C1 segment of cervical spinal cord (tissue), 14 donors: ENCODE data around the gene YPEL2.

Source experiments
- DNase-seq, 14 donors: peaks; one replicate each; lab custom pipeline; 2025; lab: John Stamatoyannopoulos, UW

Gene YPEL2

GRCh38 chr17:59330053-59330942, 1.2 kb upstream of the YPEL2 start:
- DNase-seq: peak in 4 of 14 donors; percentile 18 to 70 (median 46)

DNA sequence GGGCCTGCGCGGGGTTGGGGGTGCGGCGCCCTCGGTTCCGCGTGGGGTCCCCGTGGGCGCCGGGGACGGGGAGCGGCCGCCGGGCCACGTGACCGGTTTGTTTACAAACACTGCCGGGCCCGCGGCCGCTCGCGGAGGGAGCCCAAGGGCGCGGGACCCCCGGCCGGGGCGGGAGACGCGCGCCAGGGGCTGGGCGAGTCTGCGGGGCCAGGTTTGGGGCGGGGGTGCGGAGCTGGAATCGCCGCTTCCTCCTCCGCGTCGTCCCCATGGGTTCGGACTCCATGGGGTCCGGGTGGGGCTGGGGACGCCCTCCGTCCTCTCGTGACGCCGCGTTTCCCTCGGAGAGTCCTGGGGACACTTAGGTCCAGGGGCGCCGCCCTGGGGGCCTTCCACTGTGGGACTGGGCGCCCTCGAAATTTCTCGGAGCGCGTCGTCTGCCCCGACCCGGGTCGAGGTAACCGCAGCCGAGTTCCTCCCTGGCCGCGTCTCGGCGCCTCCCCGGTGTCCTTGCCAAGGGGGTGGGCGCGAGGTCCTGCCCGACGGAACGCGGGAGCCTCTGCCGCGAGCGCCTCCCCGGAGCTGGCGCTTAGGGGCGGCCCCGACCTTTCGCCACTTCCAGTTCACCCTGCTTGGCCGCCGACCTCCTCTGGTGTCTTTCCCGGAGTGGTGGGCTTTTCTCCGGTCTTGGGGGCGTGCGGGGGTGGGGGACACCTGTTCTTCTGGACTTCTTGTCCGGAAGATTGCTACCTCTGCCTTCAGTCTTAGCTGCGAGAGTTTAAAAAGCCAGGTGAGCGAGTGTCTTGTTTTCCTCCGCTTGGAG, 684 bp downstream of the YPEL2 start:
- DNase-seq: peak in 6 of 14 donors; percentile 33 to 75 (median 58)

DNA sequence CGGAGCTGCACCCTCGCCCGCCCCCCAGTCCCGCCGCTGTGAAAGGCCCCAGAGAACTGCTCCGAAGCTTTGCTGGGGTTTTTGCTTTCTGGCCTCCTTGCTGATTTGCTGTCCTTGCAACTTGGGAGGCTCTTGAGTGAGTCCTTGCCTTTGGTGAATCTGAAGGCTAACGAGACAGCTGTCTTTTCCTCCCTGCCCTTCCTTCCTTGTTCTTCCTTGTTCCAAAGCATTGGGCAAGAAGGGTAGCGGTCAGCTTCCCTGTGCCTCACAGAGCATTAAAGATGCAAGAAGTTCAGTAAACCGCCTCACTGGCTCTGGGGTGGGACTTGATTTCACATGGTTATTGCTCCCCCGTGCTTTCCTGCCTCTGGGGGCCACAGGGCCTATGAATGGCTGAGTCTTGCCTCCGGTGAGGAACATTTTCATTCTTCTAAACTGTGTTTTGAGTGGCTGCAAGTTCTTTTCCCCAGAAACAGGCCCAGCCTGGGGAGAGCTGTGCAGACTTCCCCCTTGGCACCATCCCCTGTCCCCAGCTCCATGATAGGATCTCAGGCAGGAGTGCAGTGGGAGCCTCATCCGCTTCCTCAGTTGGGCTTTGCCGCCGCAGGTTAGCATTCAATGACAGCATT, 1.4 kb downstream of the YPEL2 start:
- peak in 9 of 14 donors; percentile 32 to 76 (median 61) for DNase-seq

DNA sequence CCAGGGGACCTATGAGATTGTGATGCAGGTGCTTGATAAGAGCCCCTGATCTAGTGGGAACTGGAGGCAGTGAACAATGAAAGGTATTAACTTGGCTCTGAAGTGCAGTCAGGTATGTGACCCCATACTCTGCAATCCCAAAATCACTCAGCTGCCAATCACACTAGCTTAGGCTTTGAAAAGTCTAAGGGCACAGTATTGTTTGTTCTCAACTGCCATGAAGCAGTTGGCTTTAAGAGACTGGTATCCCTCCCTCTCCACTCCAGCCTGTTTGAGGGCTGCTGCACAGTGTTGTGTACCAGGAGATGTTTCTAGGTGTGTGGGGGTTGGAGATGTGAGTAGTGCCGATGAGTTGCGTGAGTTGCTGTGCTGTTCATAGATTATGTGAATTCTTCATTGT, 2.4 kb downstream of the YPEL2 start:
- no peak for DNase-seq

DNA sequence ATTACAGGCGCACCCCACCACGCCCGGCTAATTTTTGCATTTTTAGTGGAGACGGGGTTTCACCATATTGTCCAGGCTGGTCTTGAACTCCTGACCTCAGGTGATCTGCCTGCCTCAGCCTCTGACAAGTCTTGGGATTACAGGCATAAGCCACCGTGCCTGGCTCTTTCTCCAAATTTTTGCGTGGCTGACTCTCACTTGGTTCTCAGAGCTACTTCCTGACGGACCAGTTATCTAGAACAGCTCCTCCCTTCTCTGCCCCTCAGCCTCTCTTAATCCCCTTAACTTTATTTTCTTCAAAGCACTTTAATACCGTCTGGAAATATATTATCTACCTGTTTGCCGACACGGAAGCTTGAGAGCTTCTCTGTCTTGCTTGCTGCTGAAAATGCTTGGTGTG, 4.2 kb downstream of the YPEL2 start:
- peak in 1 of 14 donors; percentile 13 for DNase-seq

GRCh38 chr17:59337741-59338299, 6.4 kb downstream of the YPEL2 start:
- peak in 1 of 14 donors; percentile 70 for DNase-seq

DNA sequence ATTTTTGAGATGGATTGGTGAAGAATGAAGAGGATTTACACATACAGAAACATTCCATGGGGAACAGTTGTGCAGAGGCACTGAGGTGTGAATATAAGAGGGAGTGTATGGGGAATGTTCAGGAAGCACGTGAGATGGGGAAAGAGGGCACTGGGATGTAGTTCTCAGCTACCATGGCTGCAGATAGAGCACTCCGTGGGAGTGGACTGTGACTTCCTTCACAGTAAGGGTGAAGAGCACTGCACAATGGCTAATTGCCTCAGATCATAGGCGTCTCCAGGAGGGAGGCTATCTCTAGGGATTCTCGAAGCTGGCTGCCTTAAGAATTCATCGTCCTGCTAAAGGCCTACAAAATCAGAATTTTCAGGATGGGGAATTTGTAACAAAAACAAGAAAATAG, 7.0 kb downstream of the YPEL2 start:
- DNase-seq: no peak

DNA sequence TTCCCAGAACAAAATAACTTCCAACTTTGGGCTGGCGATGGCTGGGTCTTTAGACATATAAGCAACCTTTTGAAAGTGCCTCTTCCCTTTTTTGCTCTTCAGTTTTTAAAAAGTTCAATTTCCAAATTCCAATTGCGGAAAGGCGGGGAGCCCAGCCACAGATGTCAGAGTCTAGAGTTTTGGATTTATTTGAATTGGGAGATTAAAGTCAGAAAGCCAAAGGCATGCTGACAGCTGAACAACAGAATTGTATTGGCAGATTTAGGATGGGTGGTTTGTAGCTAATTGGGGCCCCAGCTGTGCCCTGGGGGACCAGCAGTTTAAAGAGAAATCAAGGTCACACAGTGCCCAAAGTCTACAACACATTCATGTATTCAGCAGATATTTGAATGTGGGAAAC, 10.5 kb downstream of the YPEL2 start:
- DNase-seq: no peak

DNA sequence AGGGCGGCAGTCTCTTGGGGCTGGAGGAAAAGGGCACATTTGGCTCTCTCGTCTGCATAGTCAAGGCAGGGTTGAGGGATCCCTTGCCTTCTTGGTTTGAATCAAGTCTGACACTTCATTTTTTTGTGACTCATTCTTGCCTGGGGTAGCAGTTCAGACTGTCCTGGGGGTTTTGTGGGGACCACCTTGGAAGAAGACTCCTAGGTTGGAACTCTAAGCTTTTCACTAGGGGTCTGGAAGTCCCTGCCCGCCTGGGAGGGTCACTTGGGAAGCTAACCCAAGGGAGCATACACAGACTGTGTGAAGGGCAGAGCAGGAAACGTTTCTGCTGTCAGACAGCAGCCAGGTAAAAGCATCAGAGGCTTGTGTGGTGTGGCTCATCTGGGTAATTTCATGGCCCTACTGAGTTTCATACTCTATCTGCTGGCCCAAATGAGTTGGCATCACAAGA, 11.3 kb downstream of the YPEL2 start:
- DNase-seq: no peak

DNA sequence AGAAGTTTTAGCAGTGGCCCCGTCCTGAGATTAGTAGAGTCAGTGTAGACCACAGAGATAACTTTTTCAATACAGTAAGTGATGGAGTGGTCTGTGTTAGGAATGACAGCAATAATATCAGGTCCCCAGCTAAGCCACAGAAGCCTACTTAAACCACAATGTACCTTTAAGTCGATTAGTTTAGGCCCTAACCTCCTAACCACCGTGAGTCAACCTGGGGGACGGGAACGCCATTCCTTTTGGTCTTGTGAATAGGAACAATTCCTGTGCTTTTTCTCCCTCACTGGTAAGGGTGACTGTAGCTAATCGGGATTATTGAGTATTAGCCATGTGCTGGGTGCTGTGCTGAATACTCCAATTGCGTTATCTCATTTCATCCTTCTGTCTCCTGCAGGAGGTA, 14.0 kb downstream of the YPEL2 start:
- DNase-seq: no peak

DNA sequence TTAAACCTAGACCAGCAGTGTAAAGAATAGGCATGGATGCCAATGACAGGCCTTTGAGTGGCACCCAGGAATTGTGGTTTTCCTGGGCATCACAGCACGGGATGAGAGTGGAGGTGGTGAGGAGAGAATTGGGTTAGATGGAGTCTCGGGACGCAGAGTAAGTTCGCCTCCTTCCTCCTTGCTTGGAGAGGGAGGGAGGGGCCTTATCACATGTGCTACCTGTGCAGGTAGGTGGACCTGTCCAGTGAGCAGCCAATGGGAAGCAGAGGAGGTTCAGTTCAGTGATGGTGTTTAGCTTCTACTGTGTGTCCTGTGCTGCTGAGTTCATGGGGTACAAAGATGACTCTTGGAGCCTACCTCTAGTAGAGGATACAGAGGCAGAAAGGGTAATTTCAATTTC, 14.9 kb downstream of the YPEL2 start:
- DNase-seq: no peak

- no peak for DNase-seq
Observed at GRCh38 chr17:59346876-59347407, 15.5 kb downstream of the YPEL2 start.

DNA sequence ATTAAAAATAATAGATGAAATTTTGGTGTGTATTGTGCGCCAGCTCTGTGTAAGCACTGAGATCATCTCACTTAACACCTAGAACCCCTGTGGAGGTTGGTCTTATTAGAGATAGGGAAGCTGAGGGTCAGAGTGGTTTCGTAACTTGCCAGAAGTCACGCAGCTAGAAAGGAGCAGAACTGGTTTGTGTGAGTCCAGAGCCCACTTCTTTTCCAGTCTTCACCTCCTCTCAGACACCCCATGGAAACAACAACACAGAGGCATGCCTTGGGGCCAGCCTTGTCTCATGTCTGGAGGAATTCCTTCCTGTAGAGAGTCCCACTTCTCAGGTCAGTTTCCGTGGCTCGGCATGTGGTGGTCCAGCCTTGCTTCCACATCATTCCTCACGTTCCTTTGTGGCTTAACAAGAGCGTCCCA, 16.5 kb downstream of the YPEL2 start:
- DNase-seq: no peak

GRCh38 chr17:59349178-59349577, 17.7 kb downstream of the YPEL2 start:
- DNase-seq: no peak

DNA sequence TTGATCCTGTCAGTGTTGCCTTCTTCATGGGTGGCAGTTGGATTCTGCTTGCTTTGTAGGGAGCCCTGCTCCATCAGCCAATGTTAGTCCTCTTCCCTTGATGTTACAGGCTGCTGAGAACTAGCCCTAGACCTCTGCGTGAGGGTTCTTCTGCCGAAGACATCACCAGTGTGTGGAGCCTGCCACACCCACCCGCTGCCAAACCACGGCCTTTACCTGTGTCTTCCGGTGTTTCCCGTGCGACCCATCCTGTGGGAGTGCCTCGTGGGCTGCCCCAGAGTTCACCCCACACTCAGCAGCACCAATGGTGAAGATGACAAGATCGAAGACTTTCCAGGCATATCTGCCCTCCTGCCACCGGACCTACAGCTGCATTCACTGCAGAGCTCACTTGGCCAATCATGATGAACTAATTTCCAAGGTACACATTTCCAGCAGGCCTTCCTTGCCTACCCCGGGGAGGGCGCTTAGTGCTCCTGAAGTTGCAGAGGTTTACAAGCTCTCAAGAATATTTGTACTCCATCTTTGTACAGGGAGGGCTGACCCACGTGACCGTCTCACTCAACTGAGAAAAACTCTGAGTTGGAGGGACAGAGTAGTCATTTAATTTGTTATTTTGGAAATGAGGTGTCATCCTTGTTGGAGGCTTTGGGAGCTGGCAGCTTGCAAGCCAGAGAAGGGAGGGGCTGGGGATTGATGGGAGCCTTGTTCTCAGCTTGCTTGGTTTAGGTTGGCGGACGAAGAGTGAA, 21.8 kb downstream of the YPEL2 start:
- DNase-seq: no peak

DNA sequence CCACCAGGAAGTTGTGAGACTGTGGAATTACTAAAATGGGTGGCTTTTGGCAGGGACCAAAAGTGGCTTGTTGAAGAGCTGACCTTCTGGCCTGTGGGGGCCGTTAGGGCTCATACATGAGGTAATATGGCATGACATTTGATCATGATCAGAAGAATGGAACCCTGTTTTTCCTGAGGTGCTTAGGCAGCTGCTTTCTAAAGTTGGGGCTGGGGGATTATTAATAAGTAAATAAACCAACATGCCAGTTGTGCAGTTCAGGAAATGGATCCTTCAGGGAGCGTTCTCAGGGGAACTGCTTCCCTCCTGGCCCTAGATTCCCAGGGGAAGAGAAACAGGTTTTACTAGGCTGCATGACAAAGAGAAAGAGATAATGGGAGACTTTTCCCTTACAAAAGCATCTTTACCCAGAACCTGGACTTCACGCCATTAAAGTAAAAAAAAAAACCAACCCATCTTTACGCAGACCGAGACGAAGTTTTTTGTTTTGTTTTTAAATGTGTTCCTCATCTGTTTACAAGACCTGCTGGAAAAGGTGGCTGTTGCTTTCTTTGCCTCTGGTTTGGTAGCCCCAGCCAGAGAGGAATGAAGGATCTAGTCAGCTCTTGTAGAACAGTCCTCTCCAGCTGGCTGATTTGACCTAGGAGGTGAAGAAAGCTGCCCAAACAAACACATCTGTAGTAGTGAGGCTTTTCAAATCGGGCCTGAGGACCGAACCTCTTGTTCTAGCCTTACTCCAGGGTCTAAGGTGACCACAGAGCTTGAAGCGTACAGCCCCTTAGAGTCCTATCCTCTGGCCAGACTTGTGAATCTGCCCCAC, 22.7 kb downstream of the YPEL2 start:
- DNase-seq: no peak

DNA sequence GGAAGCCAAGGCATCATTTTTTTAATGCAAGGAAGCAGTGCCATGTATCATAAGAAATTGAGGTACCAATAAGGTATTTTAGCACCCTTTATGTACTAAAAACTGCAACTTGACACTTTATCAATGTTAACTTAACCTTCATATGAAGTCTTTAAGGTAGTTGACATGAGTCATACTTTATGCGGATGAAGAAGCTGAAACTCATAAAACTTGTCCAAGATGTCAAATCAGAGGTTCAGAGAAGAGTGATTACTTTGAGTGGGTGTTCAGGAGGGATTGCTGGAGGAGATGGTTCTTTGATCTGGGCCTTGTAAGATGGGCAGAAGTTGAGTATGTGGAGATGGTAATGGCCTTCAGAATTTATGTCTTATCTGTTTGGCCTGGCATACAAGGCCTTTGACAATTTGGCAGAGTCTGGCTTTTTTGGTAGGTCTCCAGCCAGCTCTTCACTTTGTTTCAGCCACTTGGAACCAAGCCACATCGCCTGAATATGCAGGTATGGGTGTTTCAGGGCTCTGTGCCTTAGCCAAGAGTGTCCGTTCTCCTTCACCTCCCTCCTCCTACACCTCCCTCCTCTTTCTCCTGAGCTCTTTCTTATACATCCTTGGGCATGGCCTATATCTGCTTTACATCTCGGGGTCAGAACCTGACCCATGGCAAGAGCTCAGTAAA, 23.7 kb downstream of the YPEL2 start:
- DNase-seq: peak in 1 of 14 donors; percentile 59

DNA sequence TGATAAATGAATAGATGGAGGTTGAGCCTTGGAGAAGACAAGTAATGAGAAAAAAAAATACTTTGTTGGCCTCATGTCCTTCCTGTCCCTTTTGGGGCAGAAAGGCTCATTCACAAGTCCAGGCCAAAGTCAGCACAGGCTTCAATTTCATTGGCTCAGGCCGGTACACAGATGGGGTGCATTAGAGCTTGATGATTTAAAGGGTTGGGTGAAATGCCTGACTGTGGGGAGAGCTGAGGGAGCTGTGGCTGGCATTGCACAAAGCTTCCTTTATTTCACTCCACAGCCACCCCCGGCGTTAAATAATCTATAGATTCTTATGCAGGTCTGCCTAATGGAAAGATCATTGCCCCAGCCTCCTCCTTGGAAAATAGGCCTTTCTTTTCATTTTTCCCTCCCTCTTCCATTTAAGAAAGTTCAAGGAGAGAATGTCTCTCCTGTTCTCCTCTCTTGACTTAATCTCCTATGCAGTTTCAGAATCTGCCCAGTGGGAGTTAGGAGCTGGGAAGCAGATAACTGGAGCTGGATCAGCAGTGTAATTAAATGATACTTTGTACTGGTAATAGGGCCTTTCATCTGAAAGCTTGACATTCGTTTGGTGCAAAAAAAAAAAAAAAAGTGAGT, 24.4 kb downstream of the YPEL2 start:
- peak in 12 of 14 donors; percentile 9 to 65 (median 34) for DNase-seq
